ENCODE results near the gene CAMK2B.

Gene CAMK2B

GRCh38 chr7:44325201-44325671 is at the start of gene CAMK2B:
Gene CAMK2B, minus strand, starts transcription at chr7:44325594. Its CDS starts 173 bp downstream, at chr7:44325421.
- no peak for DNase-seq

- no peak for DNase-seq
Observed at GRCh38 chr7:44374007-44374763, 48.8 kb upstream of the CAMK2B start.

- DNase-seq = no peak
Observed at GRCh38 chr7:44373418-44373740, 48.0 kb upstream of the CAMK2B start.

- no peak for DNase-seq
Observed at GRCh38 chr7:44372560-44373417, 47.4 kb upstream of the CAMK2B start.

- DNase-seq = no peak
Observed at GRCh38 chr7:44368885-44369284, 43.5 kb upstream of the CAMK2B start.

GRCh38 chr7:44368455-44368854 is 43.1 kb upstream of the CAMK2B start:
- no peak for DNase-seq

- DNase-seq = no peak
Observed at GRCh38 chr7:44367475-44368043, 42.2 kb upstream of the CAMK2B start.

GRCh38 chr7:44366986-44367385 is 41.6 kb upstream of the CAMK2B start:
- DNase-seq = no peak

- no peak for DNase-seq
Observed at GRCh38 chr7:44353668-44354067, 28.3 kb upstream of the CAMK2B start.

- DNase-seq = no peak
Observed at GRCh38 chr7:44348851-44349781, 23.7 kb upstream of the CAMK2B start.

- peak; percentile 10 for DNase-seq
Observed at GRCh38 chr7:44348300-44348699, 22.9 kb upstream of the CAMK2B start.

GRCh38 chr7:44347546-44348114 is 22.2 kb upstream of the CAMK2B start:
- no peak for DNase-seq

GRCh38 chr7:44346063-44346462 is 20.7 kb upstream of the CAMK2B start:
- no peak for DNase-seq

- DNase-seq = no peak
Observed at GRCh38 chr7:44341401-44341800, 16.0 kb upstream of the CAMK2B start.

GRCh38 chr7:44338600-44338999 is 13.2 kb upstream of the CAMK2B start:
- DNase-seq = no peak

- DNase-seq = no peak
Observed at GRCh38 chr7:44336491-44336890, 11.1 kb upstream of the CAMK2B start.

GRCh38 chr7:44335184-44335583 is 9.8 kb upstream of the CAMK2B start:
- DNase-seq = no peak

GRCh38 chr7:44334734-44335097 is 9.3 kb upstream of the CAMK2B start:
- DNase-seq = no peak

GRCh38 chr7:44333911-44334733 is 8.7 kb upstream of the CAMK2B start:
- DNase-seq = no peak

GRCh38 chr7:44331682-44332081 is 6.3 kb upstream of the CAMK2B start:
- no peak for DNase-seq

- no peak for DNase-seq
Observed at GRCh38 chr7:44330331-44330730, 4.9 kb upstream of the CAMK2B start.

Measured in CD4-positive, alpha-beta T cell treated with Interleukin-12 subunit alpha and Interleukin-12 subunit beta, for 1 hour (primary cell).